Heart left ventricle (tissue), 13 donors: ENCODE measurements around the gene PRELID3B.

ENCODE experiments used
- CTCF ChIP-seq, 12 donors: fragments of 200-600 bp; sonication (generic) in 4 of 12; IDR thresholded peaks; one replicate each; pipeline versions ENCODE4 v1.5.0 to v1.8.0; 2018 to 2022; ENCODE audit warnings: antibody characterized with exemption in 12 of 12, mild to moderate bottlenecking in 5 of 12
- POLR2A ChIP-seq, 2 donors: fragments of 450-650 bp; IDR thresholded peaks; one replicate each; pipeline ENCODE4 v1.6.1; 2017; ENCODE audit warnings: antibody characterized with exemption in 2 of 2, mild to moderate bottlenecking in 2 of 2, moderate library complexity in 2 of 2
- donor health status: ischemic (EF 13 %, LVEDD 7.1; RV severe dilation, severe dysfunction).
- donor health status: DM: no; HTN: yes; CAD: no.
- donor health status: DM: no; HTN: no; CAD: no.
- donor health status: ischemic (EF 25% LVEDD 6.9; RV normal size, moderate dysfunction).
- donor health status: ischemic (EF 25% LVEDD 5.7; RV mildly dilated, moderate dysfunction).
- donor health status: ischemic (EF 35%, LVEDD 5.7; RV mildly dilated, moderate dysfunction).
- donor health status: nonischemic (EF 11% LVEDD 7.7; RV severe dilation, severe dysfunction).
- donor health status: DM: yes; HTN: yes; CAD: no.
- donor health status: PGD.
- donor health status: ischemic (EF 29% LVEDD 5.4; RV normal size, mild dysfunction).
- donor health status: nonischemic (EF 23%, LVEDD 6.1; RV moderate dilation, normal function).

GRCh38 chr20:59033616-59034165 lies 8.9 kb downstream of the PRELID3B start:
- no peak for TF ChIP-seq CTCF (IDR thresholded peaks at IDR 0.05)
- TF ChIP-seq POLR2A (IDR thresholded peaks at IDR 0.05), result no peak
